CD14-positive monocyte (primary cell): ENCODE measurements around the gene GAK. TPM values are rescaled to one million over a fixed set of nuclear protein-coding genes. Genes with fewer than 3 reads are reported as not detected.

Experiments
- DNase-seq, 3 donors: peaks; one replicate each; pipeline ENCODE4 v3.0.0-alpha.2; 2011 to 2022
- H2AFZ ChIP-seq: 2 replicates; pipeline ENCODE4 v1.6.0; 2012; ENCODE audit warnings: mild to moderate bottlenecking, low read depth, low read length, inconsistent platforms; ENCODE audit not compliant: insufficient read depth, poor library complexity, severe bottlenecking
- H3K27ac ChIP-seq, 2 donors: 1 replicate in 1 of 2; 2 replicates in 1 of 2; pipeline ENCODE4 v1.5.1; 2012 to 2013; ENCODE audit warnings: low read length in 2 of 2, control low read depth in 1 of 2, inconsistent platforms in 1 of 2, low read depth in 1 of 2, mild to moderate bottlenecking in 1 of 2
- H3K27me3 ChIP-seq, 2 donors: one replicate each; pipeline versions ENCODE4 v1.6.0 to v1.6.1; 2011 to 2013; ENCODE audit warnings: low read length in 2 of 2; ENCODE audit not compliant: control insufficient read depth in 2 of 2, insufficient read depth in 2 of 2
- H3K36me3 ChIP-seq, 2 donors: replicated peaks in 1 of 2; 1 replicate in 1 of 2; 2 replicates in 1 of 2; pipeline versions ENCODE4 v1.5.1 to v1.6.1; 2012 to 2013; ENCODE audit warnings: low read length in 2 of 2, control low read depth in 1 of 2, inconsistent platforms in 1 of 2, mild to moderate bottlenecking in 1 of 2; ENCODE audit not compliant: insufficient read depth in 2 of 2, control insufficient read depth in 1 of 2
- H3K4me1 ChIP-seq, 2 donors: 1 replicate in 1 of 2; 2 replicates in 1 of 2; pipeline versions ENCODE4 v1.5.1 to v1.6.1; 2012 to 2013; ENCODE audit warnings: low read length in 2 of 2, control low read depth in 1 of 2, inconsistent platforms in 1 of 2, mild to moderate bottlenecking in 1 of 2, moderate library complexity in 1 of 2; ENCODE audit not compliant: insufficient read depth in 2 of 2, control insufficient read depth in 1 of 2
- H3K4me2 ChIP-seq: replicated peaks from 2 replicates; pipeline ENCODE3; 2012; ENCODE audit warnings: low read length, moderate library complexity, mild to moderate bottlenecking; ENCODE audit not compliant: poor library complexity, severe bottlenecking; ENCODE audit errors: extremely low read depth
- H3K4me3 ChIP-seq, 3 experiments: fragments of 200-600 bp in 1 of 3; sonication (generic) in 1 of 3; replicated peaks in 1 of 3; 1 replicate in 2 of 3; 2 replicates in 1 of 3; pipeline ENCODE4 v1.5.1; 2011 to 2013; ENCODE audit warnings: low read length in 3 of 3, mild to moderate bottlenecking in 3 of 3, control low read depth in 2 of 3, low read depth in 2 of 3, inconsistent platforms in 1 of 3, moderate library complexity in 1 of 3
- H3K79me2 ChIP-seq: 2 replicates; pipeline ENCODE4 v1.6.0; 2012; ENCODE audit warnings: mild to moderate bottlenecking, control low read depth, inconsistent platforms, low read length, moderate library complexity; ENCODE audit not compliant: insufficient read depth
- H3K9ac ChIP-seq: 2 replicates; pipeline ENCODE4 v1.6.0; 2017; ENCODE audit warnings: low read length, mild to moderate bottlenecking; ENCODE audit not compliant: insufficient read depth, poor library complexity, severe bottlenecking
- H3K9me3 ChIP-seq, 2 donors: replicated peaks in 1 of 2; 1 replicate in 1 of 2; 2 replicates in 1 of 2; pipeline versions ENCODE4 v1.5.1 to v1.6.1; 2012 to 2013; ENCODE audit warnings: low read length in 2 of 2, control low read depth in 1 of 2; ENCODE audit not compliant: control insufficient read depth in 1 of 2, insufficient read depth in 1 of 2
- H4K20me1 ChIP-seq: 2 replicates; pipeline ENCODE4 v1.6.0; 2012; ENCODE audit warnings: mild to moderate bottlenecking, low read length, control low read depth, moderate library complexity; ENCODE audit not compliant: insufficient read depth
- H3K27ac Mint-ChIP-seq, 7 donors: one replicate each; pipeline ENCODE4 v1.8.0; 2020; ENCODE audit warnings: mild to moderate bottlenecking in 7 of 7, mixed read lengths in 7 of 7, moderate library complexity in 6 of 7, inconsistent platforms in 2 of 7
- H3K27me3 Mint-ChIP-seq, 3 donors: one replicate each; pipeline ENCODE4 v1.8.0; 2021 to 2022; ENCODE audit warnings: low read depth in 3 of 3, mild to moderate bottlenecking in 3 of 3, mixed read lengths in 3 of 3, moderate library complexity in 3 of 3, inconsistent platforms in 1 of 3
- H3K36me3 Mint-ChIP-seq, 2 donors: one replicate each; pipeline ENCODE4 v1.8.0; 2020; ENCODE audit warnings: mixed read lengths in 2 of 2, inconsistent platforms in 1 of 2, mild to moderate bottlenecking in 1 of 2
- H3K4me1 Mint-ChIP-seq: one replicate; pipeline ENCODE4 v1.8.0; 2020; ENCODE audit warnings: mild to moderate bottlenecking, mixed read lengths
- H3K4me3 Mint-ChIP-seq, 2 donors: one replicate each; pipeline ENCODE4 v1.8.0; 2020; ENCODE audit warnings: mild to moderate bottlenecking in 2 of 2, mixed read lengths in 2 of 2, moderate library complexity in 1 of 2
- H3K9me3 Mint-ChIP-seq, 7 donors: one replicate each; pipeline ENCODE4 v1.8.0; 2020 to 2022; ENCODE audit warnings: mixed read lengths in 7 of 7, mild to moderate bottlenecking in 6 of 7, moderate library complexity in 6 of 7, inconsistent platforms in 2 of 7
- WGBS: methylation state at CpG from one replicate; pipeline ENCODE4 v1.1.5; 2013; ENCODE audit warnings: missing lambda C conversion rate; ENCODE audit not compliant: insufficient coverage; 5-methylcytosine and 5-hydroxymethylcytosine counted together
- intact Hi-C, 2 donors: fragments of 100-400 bp; cut with micrococcal nuclease; formaldehyde crosslinking; loops; one replicate each; pipeline versions ENCODE4 v1.15.0 to v1.15.1; 2023
- polyA plus RNA-seq, 3 donors: library from polyadenylated mRNA; depleted of rRNA in 1 of 3; unstranded in 2 of 3; stranded (reverse) in 1 of 3; fragments of 300-500 nt in 2 of 3; fragments of >200 nt in 1 of 3; fragmentation: Illumina TruSeq in 2 of 3; gene quantifications; 1 replicate in 2 of 3; 2 replicates in 1 of 3; pipeline ENCODE4 v1.2.3, GENCODE V29; 2012 to 2021
- TF ChIP-seq, protein P1 (sequence below): fragments of 200-600 bp; IDR thresholded peaks from one replicate; pipeline ENCODE4 v1.8.0; 2022; ENCODE audit warnings: antibody characterized with exemption, mild to moderate bottlenecking

Gene GAK
- polyA plus RNA-seq, 3 donors = 40.3 to 88.7 (median 54.9) TPM

DNA sequence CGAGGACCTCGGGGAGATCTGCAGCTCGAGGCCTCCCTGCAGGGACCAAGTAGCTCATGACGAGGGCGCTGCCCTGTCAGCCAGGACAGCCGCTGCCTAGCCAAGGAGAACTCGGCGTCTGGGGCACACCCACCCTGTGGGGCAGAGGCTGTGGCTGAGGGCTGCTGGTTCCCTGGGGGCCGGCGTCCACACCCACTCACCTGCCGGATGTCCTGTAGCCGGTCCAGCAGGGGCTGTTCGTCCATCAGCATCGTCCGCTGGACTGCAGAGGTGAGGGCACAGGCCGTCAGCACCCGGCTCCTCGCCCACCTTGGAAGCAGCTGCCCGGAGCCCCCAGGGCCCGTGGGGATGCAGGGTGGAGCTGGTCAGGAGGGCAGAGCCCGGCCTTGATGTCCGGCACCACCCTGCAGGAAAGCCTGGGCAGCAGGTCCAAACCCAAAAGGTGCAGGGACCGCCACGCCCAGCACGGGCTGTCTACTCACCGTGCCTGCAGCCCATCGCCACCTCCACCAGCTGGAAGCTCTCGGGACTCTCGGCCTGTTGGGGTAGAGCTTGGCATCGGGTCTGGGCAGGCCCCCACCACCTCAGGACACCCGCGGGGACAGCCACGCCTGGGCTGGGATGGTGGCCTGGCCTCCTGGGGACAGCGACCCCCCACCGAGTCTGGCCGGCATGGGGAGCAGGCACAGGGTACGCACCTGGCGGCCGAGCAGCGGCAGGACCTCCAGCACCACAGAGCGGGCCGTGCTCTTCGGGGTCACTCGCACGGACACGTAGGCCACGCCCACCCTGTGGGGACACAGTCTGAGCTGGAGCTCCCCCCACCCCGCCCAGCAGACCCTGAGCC, 34.4 kb upstream of the GAK start:
- peaks cover 4 to 11% (median 9%) of the 10 kb centered on the region in 3 donors for H3K27me3 Mint-ChIP-seq
- Histone ChIP-seq H3K27me3 (peaks cover 0 to 15% of the 10 kb centered on the region in 2 donors), H3K9ac (no peak overlapping the region), H4K20me1 (peaks cover 34% of the 10 kb centered on the region), H3K79me2 (peaks cover 6% of the 10 kb centered on the region), H3K36me3 (peaks cover 18 to 62% of the 10 kb centered on the region in 2 donors), H3K4me2 (no peak overlapping the region), H2AFZ (no peak overlapping the region), H3K9me3 (no peaks in the 10 kb centered on the region), H3K4me1 (peaks cover 7 to 14% of the 10 kb centered on the region in 2 donors), H3K4me3 (no peak overlapping the region), H3K27ac (no peak overlapping the region)
- peaks cover 8% of the 10 kb centered on the region for H3K4me1 Mint-ChIP-seq
- no peak for DNase-seq
- no peak overlapping the region for H3K27ac Mint-ChIP-seq
- H3K9me3 Mint-ChIP-seq = peaks cover 0 to 2% (median 0%) of the 10 kb centered on the region in 7 donors
- no peak overlapping the region for H3K4me3 Mint-ChIP-seq
- peaks cover 19 to 32% of the 10 kb centered on the region in 2 donors for H3K36me3 Mint-ChIP-seq
- TF ChIP-seq, protein P1, sequence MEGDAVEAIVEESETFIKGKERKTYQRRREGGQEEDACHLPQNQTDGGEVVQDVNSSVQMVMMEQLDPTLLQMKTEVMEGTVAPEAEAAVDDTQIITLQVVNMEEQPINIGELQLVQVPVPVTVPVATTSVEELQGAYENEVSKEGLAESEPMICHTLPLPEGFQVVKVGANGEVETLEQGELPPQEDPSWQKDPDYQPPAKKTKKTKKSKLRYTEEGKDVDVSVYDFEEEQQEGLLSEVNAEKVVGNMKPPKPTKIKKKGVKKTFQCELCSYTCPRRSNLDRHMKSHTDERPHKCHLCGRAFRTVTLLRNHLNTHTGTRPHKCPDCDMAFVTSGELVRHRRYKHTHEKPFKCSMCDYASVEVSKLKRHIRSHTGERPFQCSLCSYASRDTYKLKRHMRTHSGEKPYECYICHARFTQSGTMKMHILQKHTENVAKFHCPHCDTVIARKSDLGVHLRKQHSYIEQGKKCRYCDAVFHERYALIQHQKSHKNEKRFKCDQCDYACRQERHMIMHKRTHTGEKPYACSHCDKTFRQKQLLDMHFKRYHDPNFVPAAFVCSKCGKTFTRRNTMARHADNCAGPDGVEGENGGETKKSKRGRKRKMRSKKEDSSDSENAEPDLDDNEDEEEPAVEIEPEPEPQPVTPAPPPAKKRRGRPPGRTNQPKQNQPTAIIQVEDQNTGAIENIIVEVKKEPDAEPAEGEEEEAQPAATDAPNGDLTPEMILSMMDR = no peak
- intact Hi-C loops = no loop called here
- 97% methylated on average over 44 of the region's 48 CpGs for WGBS

DNA sequence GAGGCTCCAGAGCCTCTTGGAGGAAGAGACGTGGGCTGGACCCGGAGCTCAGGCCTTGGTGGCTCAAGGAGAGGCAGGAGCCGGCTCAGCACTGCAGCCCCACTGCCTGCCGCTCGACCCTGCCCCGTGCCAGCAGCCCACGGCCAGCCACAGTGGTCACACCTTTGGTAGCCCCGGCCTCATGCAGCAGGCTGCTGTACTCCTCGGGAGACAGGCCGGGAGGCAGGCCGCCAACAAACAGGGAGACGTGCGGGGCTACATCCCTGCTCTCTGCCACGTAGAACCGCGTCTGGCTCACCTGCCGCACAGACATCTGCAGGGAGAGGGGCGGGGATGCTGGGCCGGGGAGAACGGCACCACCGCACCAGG, 33.6 kb upstream of the GAK start:
- peaks cover 4 to 11% (median 9%) of the 10 kb centered on the region in 3 donors for H3K27me3 Mint-ChIP-seq
- intact Hi-C loops = no loop called here
- Histone ChIP-seq H2AFZ (no peak overlapping the region), H3K4me3 (no peak overlapping the region), H3K27me3 (peaks cover 0 to 15% of the 10 kb centered on the region in 2 donors), H3K4me1 (peaks cover 6% of the 10 kb centered on the region in 2 donors), H3K36me3 (peaks cover 18 to 63% of the 10 kb centered on the region in 2 donors), H3K4me2 (no peak overlapping the region), H4K20me1 (peaks cover 27% of the 10 kb centered on the region), H3K27ac (no peak overlapping the region), H3K9me3 (no peaks in the 10 kb centered on the region), H3K9ac (no peak overlapping the region), H3K79me2 (no peaks in the 10 kb centered on the region)
- WGBS = 98% methylated on average over 21 of the region's 21 CpGs
- H3K4me3 Mint-ChIP-seq = no peak overlapping the region
- no peak overlapping the region for H3K27ac Mint-ChIP-seq
- peaks cover 6% of the 10 kb centered on the region for H3K4me1 Mint-ChIP-seq
- TF ChIP-seq, protein P1 = no peak
- H3K9me3 Mint-ChIP-seq = no peaks in the 10 kb centered on the region
- H3K36me3 Mint-ChIP-seq = peaks cover 17 to 31% of the 10 kb centered on the region in 2 donors
- DNase-seq = no peak
